K562 (cell line): ENCODE measurements around the gene MORC1.

Experiments
- PHB2 ChIP-seq: fragments of 450-650 bp; IDR thresholded peaks from 2 replicates; pipeline ENCODE4 v1.6.1; 2017; ENCODE audit warnings: low read depth
- POLR2AphosphoS5 ChIP-seq: IDR thresholded peaks from 2 replicates; pipeline ENCODE4 v1.6.1; 2011; ENCODE audit warnings: mild to moderate bottlenecking, low read depth, low read length, moderate library complexity; ENCODE audit not compliant: control insufficient read depth, insufficient read depth

GRCh38 chr3:108953700-108954099 is 164.2 kb downstream of the MORC1 start, which contains the start of gene GUCA1C:
- TF ChIP-seq PHB2 (no peak), POLR2AphosphoS5 (no peak)
